T47D (cell line): ENCODE data around the gene IKZF4.
A peak's percentile ranks its signal among the peaks of the same experiment; 100 is the strongest.

Experiments
- DNase-seq, 2 experiments: peaks; one replicate each; pipeline versions ENCODE4 v3.0.0 to v3.0.0-alpha.2; 2011 to 2012; ENCODE audit warnings: low read depth in 1 of 2, low spot score in 1 of 2
- JUND ChIP-seq: IDR thresholded peaks from 2 replicates; pipeline ENCODE4 v1.6.1; 2012; ENCODE audit warnings: low read depth
- in situ Hi-C: cut with HindIII; loops from 2 replicates; pipeline ENCODE4 v1.10.0; 2016; ENCODE audit warnings: low sequenced_read_pairs, low pct_unique_long_range_greater_than_20kb

The IKZF4 gene

GRCh38 chr12:56007564-56008559 is 13.0 kb upstream of the IKZF4 start:
- in situ Hi-C loops, result no loop called here
- no peak for TF ChIP-seq JUND
- DNase-seq, result peak; percentile 82 to 83

DNA sequence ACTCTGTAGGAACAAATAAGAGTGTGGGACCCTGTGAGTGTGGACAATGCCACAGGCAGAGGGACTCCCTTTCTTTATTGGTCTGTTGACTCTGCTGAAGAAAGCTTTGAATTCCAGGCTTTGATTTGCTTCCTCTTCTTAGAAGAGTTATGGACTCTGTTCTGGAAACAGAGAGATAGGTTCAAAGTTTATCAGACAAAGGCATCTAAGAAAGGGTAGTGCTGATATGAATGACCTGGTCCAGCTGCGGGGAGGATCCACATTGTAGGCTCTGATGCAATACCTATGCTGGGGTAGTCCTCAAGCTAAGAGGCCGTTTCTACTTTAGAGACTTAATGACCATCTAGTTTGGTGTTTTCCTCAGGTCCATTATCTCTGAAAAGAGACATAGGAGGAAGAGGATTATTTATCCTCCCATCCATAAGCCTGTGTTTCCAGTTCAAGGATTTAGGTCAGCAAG is 10.7 kb upstream of the IKZF4 start:
- in situ Hi-C loops, result no loop called here
- no peak for DNase-seq
- no peak for TF ChIP-seq JUND

DNA sequence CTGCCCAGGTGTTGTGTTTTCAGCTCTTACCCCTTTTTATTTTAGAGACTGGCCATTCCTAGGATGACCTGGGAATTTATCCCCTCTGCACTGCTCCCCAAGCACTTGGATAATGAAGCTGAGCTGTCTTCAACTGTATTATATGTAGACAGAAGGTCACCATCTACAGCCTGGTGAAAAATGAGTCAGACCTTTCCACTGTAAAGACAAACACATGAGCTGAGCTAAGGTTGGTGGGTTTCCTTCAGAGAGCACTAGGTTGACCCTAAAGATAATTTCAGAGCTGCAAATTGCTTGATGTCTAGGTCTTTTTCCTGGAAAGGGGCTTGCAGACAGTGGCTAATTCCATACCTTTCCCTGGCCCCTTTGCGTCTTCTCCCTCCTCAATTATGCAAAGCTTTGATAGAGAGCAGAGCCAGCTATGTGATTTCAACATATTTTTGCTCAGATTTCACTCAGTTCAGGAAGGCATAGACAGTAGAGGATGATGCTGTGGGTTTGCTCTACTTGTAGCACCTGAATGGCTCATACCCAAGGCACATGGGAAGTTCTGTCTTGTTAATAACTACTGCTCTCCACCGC is 9.2 kb upstream of the IKZF4 start:
- no peak for TF ChIP-seq JUND
- in situ Hi-C loops, result no loop called here
- no peak for DNase-seq

GRCh38 chr12:56013482-56013881 is 7.4 kb upstream of the IKZF4 start:
- TF ChIP-seq JUND, result no peak
- in situ Hi-C loops, result no loop called here
- DNase-seq, result peak in 1 of 2 experiments; percentile 36

DNA sequence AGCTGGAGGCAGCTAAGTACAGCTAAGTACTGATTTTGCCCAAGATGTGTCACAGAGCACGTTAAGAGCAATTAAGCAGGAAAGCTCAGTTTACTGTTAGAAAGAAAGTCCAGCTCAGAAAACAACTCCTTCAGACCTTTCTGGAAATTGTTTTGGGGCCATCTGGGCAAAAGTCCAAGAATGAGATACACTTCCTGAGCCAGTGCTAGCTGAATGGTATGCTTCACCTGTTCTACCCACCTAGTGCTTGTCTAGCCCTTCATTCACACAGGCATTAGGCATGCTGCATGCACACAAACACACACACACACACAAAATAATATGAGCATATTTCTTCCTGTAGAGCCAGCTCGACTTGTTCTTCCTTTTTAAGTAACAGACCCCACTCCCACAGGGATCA is 6.6 kb upstream of the IKZF4 start:
- peak in 1 of 2 experiments; percentile 40 for DNase-seq
- in situ Hi-C loops, result no loop called here
- no peak for TF ChIP-seq JUND

DNA sequence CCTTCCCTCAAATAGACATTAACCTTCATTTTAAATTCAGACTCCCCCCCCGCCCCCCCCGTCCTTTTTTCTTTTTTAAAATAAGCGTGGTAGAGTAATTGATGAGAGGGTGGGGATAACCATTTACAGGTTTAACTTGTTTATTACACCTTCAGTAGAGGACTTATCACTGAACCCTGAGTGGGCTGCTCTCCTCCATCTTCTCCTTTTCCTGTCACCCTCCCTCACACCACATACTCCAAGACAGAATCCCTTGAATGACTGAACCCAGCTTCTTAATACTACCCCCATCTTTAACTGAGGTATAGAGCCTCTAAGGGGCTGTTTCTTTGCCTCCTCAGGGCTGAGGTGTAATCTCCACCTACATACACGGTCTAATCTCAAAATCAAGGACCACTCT is 3.7 kb upstream of the IKZF4 start:
- DNase-seq, result no peak
- in situ Hi-C loops, result no loop called here
- no peak for TF ChIP-seq JUND

DNA sequence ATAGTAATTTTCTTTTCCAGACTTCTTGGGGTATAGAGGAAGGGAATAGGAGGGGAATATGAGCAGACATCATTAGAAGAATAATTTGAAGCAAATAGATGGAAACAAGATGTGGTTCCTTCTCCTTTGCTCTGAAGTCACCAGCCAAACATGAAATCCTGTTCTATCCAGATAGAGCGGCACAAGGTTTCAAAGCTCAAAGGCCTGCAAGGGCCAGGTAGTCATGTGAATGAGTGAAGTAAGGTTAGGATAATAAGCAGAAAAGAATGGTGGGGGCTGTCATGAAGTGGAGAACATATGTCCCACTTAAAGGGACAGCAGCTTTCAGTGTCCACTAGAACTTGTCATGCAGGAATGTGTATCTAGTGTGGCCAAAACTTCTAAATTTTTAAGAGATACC is 2.5 kb upstream of the IKZF4 start:
- TF ChIP-seq JUND, result no peak
- in situ Hi-C loops, result no loop called here
- no peak for DNase-seq

- in situ Hi-C loops, result no loop called here
- no peak for DNase-seq
- TF ChIP-seq JUND, result no peak
Measured at GRCh38 chr12:56021889-56022497, 1.1 kb downstream of the IKZF4 start.

DNA sequence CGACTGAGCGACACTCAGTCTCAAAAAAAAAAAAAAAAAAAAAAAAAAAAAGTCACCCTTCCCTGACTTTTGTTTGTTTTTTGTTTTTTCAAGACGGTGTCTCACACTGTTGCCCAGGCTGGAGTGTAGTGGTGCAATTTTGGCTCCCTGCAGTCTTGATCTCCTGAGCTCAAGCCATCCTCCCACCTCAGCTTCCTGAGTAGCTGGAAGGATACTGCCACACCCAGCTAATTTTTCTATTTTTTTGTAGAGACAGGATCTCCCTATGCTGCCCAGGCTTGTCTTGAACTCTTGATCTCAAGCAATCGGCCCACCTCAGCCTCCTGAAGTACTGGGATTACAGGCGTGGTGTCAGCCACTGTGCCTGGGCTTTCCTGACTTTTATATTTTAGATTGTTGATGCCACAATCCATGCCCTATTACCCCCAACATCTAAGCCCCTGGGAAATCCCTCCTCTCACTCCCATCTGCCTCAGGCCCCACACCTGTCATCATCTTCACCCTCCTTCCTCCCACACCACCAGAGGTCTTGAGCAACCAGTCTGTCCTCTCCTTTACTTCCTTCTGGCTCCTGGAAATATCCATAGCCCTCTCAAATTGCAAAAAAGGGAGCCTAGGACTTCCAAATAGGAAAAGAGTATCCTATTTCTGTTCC is 7.8 kb downstream of the IKZF4 start:
- DNase-seq, result peak in 1 of 2 experiments; percentile 65
- in situ Hi-C loops, result no loop called here
- no peak for TF ChIP-seq JUND

DNA sequence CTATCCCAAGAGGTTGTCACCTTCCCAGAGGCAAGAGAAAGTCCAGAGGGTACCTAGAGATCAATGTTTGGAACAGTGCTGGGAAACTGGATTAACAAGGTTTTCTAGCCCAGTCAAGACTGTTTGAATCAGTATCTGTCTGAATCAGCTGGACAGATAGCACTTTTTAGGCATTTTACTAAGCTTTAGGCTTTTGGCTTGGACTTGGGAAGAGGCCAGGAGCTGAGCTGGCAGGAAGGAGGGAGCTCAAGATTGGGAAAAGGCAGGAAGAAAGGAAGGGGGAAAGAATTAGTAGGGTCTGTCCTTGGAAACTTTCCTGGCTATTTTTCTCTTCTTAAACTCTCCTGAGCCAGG is 8.3 kb downstream of the IKZF4 start:
- no peak for DNase-seq
- in situ Hi-C loops, result no loop called here
- no peak for TF ChIP-seq JUND

DNA sequence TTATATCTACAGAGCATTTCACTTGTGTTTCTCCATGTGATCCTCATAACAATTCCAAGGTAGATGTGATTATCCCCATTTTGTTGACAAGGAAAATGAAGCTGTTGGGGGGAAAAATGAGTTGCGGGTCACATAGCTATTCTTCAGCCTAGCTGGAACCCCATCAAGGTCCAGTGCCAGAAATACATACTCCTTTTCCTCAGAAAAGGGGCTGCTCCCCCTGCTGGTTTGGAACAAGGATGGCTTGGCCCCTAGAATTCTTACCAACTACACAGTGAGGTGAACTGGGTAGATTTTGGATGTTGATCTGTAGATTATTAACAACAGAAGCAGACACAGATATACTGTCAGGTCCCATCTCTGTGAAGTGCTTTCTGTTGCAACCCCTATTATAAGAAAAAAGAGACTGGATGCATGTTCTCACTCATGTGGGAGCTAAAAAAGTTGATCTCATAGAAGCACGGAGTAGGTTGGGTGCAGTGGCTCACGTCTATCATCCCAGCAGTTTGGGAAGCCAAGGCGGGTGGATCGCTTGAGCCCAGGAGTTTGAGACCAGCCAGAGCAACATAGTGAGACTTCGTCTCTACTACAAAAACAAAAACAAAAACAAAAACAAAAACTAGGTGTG is 8.9 kb downstream of the IKZF4 start:
- in situ Hi-C loops, result no loop called here
- DNase-seq, result peak; percentile 60 to 81

GRCh38 chr12:56031987-56032386 is 11.1 kb downstream of the IKZF4 start:
- no peak for DNase-seq
- TF ChIP-seq JUND, result no peak
- in situ Hi-C loops, result no loop called here

More for the DNA sequence above, 8.9 kb downstream of the IKZF4 start:
- no peak for TF ChIP-seq JUND
